ENCODE measurements around the gene CAPN8. TPM values are rescaled to one million over a fixed set of nuclear protein-coding genes. Genes with fewer than 3 reads are reported as not detected.

Gene CAPN8
- total RNA-seq (under 1 TPM in 1 of 2 donors, not detected in 1; 0.08 TPM), polyA plus RNA-seq (under 1 TPM in 1 of 2 donors, not detected in 1; 0.16 TPM)

DNA sequence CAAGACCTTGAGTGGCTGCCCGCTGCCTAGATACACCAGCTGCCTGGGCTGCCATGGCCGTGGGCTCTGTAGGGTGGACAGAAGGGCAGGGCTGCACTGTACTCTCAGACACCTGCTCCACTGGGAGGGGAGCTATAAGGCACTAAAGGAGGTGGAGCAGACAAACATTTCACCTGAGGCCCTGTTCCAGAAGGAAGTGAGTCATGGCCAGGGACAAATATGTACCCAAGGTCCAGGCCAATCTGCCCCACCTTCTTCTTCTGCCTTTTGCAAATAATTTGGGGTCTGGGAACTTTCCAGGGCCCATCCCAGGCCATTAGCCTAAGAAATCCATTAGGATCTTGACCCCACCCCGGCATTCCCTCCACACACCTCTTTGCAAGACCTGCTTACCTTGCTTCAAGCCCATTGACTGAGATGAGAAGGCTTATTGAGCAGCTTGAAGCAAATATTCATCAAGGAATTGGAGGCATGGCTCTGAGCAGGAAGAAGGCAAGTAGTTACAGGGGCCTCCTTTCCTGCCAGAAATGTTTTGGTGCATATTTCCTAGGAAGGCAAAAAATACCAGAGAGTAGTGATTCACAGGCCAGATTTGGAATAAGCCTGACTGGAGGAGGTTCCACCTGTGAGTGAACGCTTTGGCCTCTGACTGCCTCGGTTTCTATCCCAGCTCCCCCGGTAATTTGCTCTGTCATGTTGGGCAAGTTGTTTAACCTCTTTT lies at the start of gene CAPN8:
CAPN8 (minus strand) TSS at position 110 of the 721 bp plus-strand sequence; CDS start at position 55, 55 bp downstream.
- Histone ChIP-seq H3K36me3 (ENCODE audit: control insufficient read depth in 4 of 4, insufficient read depth in 3 of 4, low read depth in 1 of 4, low read length in 3 of 4) (no peaks in the 10 kb centered on the region), H3K9ac (ENCODE audit: low read depth in 1 of 2, low read length in 2 of 2) (no peak within 1 kb of the TSS), H3K27me3 (ENCODE audit: control insufficient read depth in 4 of 4, insufficient read depth in 4 of 4, low read length in 3 of 4) (no peaks in the 10 kb centered on the region), H3K9me3 (ENCODE audit: control insufficient read depth in 4 of 4, low read length in 3 of 4) (no peaks in the 10 kb centered on the region), H3K27ac (ENCODE audit: low read depth in 1 of 2, low read length in 2 of 2) (no peak within 1 kb of the TSS), H3K4me3 (ENCODE audit: low read depth in 1 of 3, low read length in 3 of 3) (no peak within 1 kb of the TSS), H3K4me1 (ENCODE audit: control insufficient read depth in 4 of 4, insufficient read depth in 4 of 4, low read length in 3 of 4) (no peaks in the 10 kb centered on the region)
- WGBS, result 75% methylated on average over 6 of the region's 6 CpGs
- DNase-seq (ENCODE audit: low spot score), result no peak
- TF ChIP-seq FOXA1 (IDR thresholded peaks at IDR 0.05) (no peak), RXRA (IDR thresholded peaks at IDR 0.05) (no peak), TAF1 (conservative IDR thresholded peaks at IDR 0.05) (no peak), HNF4G (IDR thresholded peaks at IDR 0.05) (no peak), NR2F2 (IDR thresholded peaks at IDR 0.05) (no peak), HNF4A (conservative IDR thresholded peaks at IDR 0.05) (no peak), SP1 (IDR thresholded peaks at IDR 0.05) (no peak), JUND (IDR thresholded peaks at IDR 0.05) (no peak)
- TF ChIP-seq, protein P1, sequence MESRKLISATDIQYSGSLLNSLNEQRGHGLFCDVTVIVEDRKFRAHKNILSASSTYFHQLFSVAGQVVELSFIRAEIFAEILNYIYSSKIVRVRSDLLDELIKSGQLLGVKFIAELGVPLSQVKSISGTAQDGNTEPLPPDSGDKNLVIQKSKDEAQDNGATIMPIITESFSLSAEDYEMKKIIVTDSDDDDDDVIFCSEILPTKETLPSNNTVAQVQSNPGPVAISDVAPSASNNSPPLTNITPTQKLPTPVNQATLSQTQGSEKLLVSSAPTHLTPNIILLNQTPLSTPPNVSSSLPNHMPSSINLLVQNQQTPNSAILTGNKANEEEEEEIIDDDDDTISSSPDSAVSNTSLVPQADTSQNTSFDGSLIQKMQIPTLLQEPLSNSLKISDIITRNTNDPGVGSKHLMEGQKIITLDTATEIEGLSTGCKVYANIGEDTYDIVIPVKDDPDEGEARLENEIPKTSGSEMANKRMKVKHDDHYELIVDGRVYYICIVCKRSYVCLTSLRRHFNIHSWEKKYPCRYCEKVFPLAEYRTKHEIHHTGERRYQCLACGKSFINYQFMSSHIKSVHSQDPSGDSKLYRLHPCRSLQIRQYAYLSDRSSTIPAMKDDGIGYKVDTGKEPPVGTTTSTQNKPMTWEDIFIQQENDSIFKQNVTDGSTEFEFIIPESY (IDR thresholded peaks at IDR 0.05), result no peak
- TF ChIP-seq, protein P2, sequence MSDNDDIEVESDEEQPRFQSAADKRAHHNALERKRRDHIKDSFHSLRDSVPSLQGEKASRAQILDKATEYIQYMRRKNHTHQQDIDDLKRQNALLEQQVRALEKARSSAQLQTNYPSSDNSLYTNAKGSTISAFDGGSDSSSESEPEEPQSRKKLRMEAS (IDR thresholded peaks at IDR 0.05), result no peak
- TF ChIP-seq, protein P3, sequence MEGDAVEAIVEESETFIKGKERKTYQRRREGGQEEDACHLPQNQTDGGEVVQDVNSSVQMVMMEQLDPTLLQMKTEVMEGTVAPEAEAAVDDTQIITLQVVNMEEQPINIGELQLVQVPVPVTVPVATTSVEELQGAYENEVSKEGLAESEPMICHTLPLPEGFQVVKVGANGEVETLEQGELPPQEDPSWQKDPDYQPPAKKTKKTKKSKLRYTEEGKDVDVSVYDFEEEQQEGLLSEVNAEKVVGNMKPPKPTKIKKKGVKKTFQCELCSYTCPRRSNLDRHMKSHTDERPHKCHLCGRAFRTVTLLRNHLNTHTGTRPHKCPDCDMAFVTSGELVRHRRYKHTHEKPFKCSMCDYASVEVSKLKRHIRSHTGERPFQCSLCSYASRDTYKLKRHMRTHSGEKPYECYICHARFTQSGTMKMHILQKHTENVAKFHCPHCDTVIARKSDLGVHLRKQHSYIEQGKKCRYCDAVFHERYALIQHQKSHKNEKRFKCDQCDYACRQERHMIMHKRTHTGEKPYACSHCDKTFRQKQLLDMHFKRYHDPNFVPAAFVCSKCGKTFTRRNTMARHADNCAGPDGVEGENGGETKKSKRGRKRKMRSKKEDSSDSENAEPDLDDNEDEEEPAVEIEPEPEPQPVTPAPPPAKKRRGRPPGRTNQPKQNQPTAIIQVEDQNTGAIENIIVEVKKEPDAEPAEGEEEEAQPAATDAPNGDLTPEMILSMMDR (IDR thresholded peaks at IDR 0.05; ENCODE audit: low read depth, low read length, missing input control), result no peak

DNA sequence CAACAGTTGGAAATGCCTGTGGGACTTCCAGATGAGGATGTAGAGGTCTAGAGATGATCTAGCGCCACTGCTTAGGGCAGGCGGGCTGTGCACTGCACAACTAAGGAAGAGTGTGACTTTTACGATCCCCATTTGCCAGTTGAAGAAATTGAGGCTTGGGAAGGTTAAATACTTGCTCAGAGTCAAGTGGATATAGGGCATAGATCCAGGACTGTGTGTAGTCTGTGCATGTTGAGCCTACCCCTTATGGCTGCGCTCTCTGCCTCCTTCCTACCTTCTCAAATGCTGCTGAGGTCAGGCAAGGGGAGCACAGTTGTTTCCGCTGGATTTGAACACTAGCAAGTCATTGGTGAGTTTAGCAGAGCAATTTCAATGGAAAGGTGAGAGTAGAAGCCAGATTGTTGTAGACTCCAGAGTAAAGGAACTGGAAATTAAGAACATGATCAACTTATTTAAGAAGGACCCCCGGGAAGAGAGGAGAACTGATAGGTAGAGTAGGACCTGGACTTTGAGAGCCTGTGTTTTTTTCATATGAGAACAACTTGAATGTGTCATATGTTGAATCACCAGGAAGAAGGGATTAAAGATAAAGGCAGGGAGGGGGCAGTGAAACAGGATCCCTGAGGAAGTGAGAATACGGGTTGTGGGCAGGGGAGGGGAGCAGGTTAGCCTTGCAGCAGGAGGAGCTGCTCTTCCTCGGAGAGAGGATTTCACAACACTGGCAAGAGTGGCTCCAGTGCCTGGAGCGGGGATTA lies 49.5 kb upstream of the CAPN8 start:
- H3K27me3 ChIP-seq (ENCODE audit: control insufficient read depth in 4 of 4, insufficient read depth in 4 of 4, low read length in 3 of 4), result no peaks in the 10 kb centered on the region
- no peak overlapping the region for H3K4me3 ChIP-seq (ENCODE audit: low read depth in 1 of 3, low read length in 3 of 3)
- 79% methylated on average over 9 of the region's 9 CpGs for WGBS
- peaks cover 0 to 8% (median 2%) of the 10 kb centered on the region in 4 donors for H3K4me1 ChIP-seq (ENCODE audit: control insufficient read depth in 4 of 4, insufficient read depth in 4 of 4, low read length in 3 of 4)
- H3K27ac ChIP-seq (ENCODE audit: low read depth in 1 of 2, low read length in 2 of 2), result no peak overlapping the region
- DNase-seq (ENCODE audit: low spot score), result no peak
- H3K9ac ChIP-seq (ENCODE audit: low read depth in 1 of 2, low read length in 2 of 2), result no peak overlapping the region
- H3K36me3 ChIP-seq (ENCODE audit: control insufficient read depth in 4 of 4, insufficient read depth in 3 of 4, low read depth in 1 of 4, low read length in 3 of 4), result no peaks in the 10 kb centered on the region
- H3K9me3 ChIP-seq (ENCODE audit: control insufficient read depth in 4 of 4, low read length in 3 of 4), result no peaks in the 10 kb centered on the region
- no peak for TF ChIP-seq FOXA2 (IDR thresholded peaks at IDR 0.05)
- TF ChIP-seq, protein P2 (IDR thresholded peaks at IDR 0.05), result no peak
- TF ChIP-seq HNF4A (conservative IDR thresholded peaks at IDR 0.05), result no peak
- no peak for TF ChIP-seq RAD21 (IDR thresholded peaks at IDR 0.05)
- TF ChIP-seq, protein P1 (IDR thresholded peaks at IDR 0.05), result no peak
- TF ChIP-seq RXRA (IDR thresholded peaks at IDR 0.05), result no peak
- no peak for TF ChIP-seq HNF4G (IDR thresholded peaks at IDR 0.05)
- TF ChIP-seq, protein P4, sequence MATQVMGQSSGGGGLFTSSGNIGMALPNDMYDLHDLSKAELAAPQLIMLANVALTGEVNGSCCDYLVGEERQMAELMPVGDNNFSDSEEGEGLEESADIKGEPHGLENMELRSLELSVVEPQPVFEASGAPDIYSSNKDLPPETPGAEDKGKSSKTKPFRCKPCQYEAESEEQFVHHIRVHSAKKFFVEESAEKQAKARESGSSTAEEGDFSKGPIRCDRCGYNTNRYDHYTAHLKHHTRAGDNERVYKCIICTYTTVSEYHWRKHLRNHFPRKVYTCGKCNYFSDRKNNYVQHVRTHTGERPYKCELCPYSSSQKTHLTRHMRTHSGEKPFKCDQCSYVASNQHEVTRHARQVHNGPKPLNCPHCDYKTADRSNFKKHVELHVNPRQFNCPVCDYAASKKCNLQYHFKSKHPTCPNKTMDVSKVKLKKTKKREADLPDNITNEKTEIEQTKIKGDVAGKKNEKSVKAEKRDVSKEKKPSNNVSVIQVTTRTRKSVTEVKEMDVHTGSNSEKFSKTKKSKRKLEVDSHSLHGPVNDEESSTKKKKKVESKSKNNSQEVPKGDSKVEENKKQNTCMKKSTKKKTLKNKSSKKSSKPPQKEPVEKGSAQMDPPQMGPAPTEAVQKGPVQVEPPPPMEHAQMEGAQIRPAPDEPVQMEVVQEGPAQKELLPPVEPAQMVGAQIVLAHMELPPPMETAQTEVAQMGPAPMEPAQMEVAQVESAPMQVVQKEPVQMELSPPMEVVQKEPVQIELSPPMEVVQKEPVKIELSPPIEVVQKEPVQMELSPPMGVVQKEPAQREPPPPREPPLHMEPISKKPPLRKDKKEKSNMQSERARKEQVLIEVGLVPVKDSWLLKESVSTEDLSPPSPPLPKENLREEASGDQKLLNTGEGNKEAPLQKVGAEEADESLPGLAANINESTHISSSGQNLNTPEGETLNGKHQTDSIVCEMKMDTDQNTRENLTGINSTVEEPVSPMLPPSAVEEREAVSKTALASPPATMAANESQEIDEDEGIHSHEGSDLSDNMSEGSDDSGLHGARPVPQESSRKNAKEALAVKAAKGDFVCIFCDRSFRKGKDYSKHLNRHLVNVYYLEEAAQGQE (IDR thresholded peaks at IDR 0.05), result no peak
- no peak for TF ChIP-seq GABPA (IDR thresholded peaks at IDR 0.05 in 1 of 2, conservative IDR thresholded peaks at IDR 0.05 in 1 of 2)
- TF ChIP-seq, protein P5, sequence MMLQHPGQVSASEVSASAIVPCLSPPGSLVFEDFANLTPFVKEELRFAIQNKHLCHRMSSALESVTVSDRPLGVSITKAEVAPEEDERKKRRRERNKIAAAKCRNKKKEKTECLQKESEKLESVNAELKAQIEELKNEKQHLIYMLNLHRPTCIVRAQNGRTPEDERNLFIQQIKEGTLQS (IDR thresholded peaks at IDR 0.05), result no peak
- no peak for TF ChIP-seq TAF1 (conservative IDR thresholded peaks at IDR 0.05)
- TF ChIP-seq FOXA1 (IDR thresholded peaks at IDR 0.05), result no peak
- no peak for TF ChIP-seq NR2F2 (IDR thresholded peaks at IDR 0.05)
